Dorsolateral prefrontal cortex (tissue), 118 donors: ENCODE results near the gene KCNG1. TPM values are rescaled to one million over a fixed set of nuclear protein-coding genes. Genes with fewer than 3 reads are reported as not detected.

Source experiments
- total RNA-seq, 120 experiments: library from RNA; stranded (reverse); gene quantifications; one replicate each; pipeline versions ENCODE4 v1.2.3 to v1.2.4, GENCODE V29; 2022

KCNG1 gene
- total RNA-seq, 120 experiments from 2014 or later, result 1.8 to 27.7 (median 10.9) TPM

Other genes starting within 250 kb of the KCNG1 start
- 10 to 100 TPM in 119 of 120 experiments, 1 to 10 TPM in 1; 8.0 to 41.4 (median 29.9) TPM for gene BCAS4, start 228.0 kb downstream of the KCNG1 start, total RNA-seq
- gene ADNP, start 91.7 kb downstream of the KCNG1 start, total RNA-seq, result 100 to 1,000 TPM in 2 of 120 experiments, 10 to 100 TPM in 118; 48.0 to 106 (median 69.6) TPM
- gene DPM1, start 64.6 kb downstream of the KCNG1 start, total RNA-seq, result 10 to 100 TPM; 12.9 to 36.2 (median 25.1) TPM
- 1 to 10 TPM; 3.1 to 7.1 (median 4.6) TPM for gene MOCS3, start 64.3 kb downstream of the KCNG1 start, total RNA-seq